22Rv1 (cell line): ENCODE measurements around the gene MCRIP1.

Experiments used
- ZFX ChIP-seq: fragments of 450-650 bp; IDR thresholded peaks from 2 replicates; pipeline ENCODE4 v1.6.1; 2017; ENCODE audit warnings: antibody characterized with exemption, borderline replicate concordance
- TF ChIP-seq, protein P1 (sequence below): fragments of 450-650 bp; IDR thresholded peaks from 2 replicates; pipeline ENCODE4 v1.5.1; 2017; ENCODE audit warnings: mild to moderate bottlenecking

- TF ChIP-seq, protein P1, sequence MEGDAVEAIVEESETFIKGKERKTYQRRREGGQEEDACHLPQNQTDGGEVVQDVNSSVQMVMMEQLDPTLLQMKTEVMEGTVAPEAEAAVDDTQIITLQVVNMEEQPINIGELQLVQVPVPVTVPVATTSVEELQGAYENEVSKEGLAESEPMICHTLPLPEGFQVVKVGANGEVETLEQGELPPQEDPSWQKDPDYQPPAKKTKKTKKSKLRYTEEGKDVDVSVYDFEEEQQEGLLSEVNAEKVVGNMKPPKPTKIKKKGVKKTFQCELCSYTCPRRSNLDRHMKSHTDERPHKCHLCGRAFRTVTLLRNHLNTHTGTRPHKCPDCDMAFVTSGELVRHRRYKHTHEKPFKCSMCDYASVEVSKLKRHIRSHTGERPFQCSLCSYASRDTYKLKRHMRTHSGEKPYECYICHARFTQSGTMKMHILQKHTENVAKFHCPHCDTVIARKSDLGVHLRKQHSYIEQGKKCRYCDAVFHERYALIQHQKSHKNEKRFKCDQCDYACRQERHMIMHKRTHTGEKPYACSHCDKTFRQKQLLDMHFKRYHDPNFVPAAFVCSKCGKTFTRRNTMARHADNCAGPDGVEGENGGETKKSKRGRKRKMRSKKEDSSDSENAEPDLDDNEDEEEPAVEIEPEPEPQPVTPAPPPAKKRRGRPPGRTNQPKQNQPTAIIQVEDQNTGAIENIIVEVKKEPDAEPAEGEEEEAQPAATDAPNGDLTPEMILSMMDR = no peak
- no peak for TF ChIP-seq ZFX
Measured at GRCh38 chr17:81865733-81866439, 32.8 kb upstream of the MCRIP1 start.
